Measurements from ENCODE around the gene TRPV4.

Gene TRPV4

GRCh38 chr12:109736552-109737108 is 96.6 kb downstream of the TRPV4 start:
- TF ChIP-seq EZH2 (IDR thresholded peaks at IDR 0.05; ENCODE audit: borderline replicate concordance, low read depth, low read length, severe bottlenecking) = no peak
- no peak for TF ChIP-seq CTCF (IDR thresholded peaks at IDR 0.05; ENCODE audit: borderline replicate concordance, extremely low read depth, low read length, poor library complexity, severe bottlenecking)
- Histone ChIP-seq H4K20me1 (ENCODE audit: insufficient read depth, low read length) (peaks cover 17% of the 10 kb centered on the region), H2AFZ (ENCODE audit: low read depth, low read length) (no peak overlapping the region), H3K27me3 (ENCODE audit: insufficient read depth, low read length, poor library complexity) (no peaks in the 10 kb centered on the region), H3K79me2 (ENCODE audit: insufficient read depth, low read length) (no peaks in the 10 kb centered on the region), H3K9ac (ENCODE audit: low read depth, low read length) (no peak overlapping the region), H3K4me1 (ENCODE audit: insufficient read depth, low read length) (no peaks in the 10 kb centered on the region), H3K9me3 (ENCODE audit: insufficient read depth, low read length, severe bottlenecking) (no peaks in the 10 kb centered on the region), H3K4me2 (ENCODE audit: insufficient read depth, low read length) (no peak overlapping the region), H3K36me3 (ENCODE audit: insufficient read depth, low read length) (no peaks in the 10 kb centered on the region), H3K27ac (ENCODE audit: low read length) (no peak overlapping the region), H3K4me3 (ENCODE audit: low read depth in 1 of 2, low read length in 2 of 2) (no peak overlapping the region)
- peak; percentile 42 for DNase-seq
- peak; percentile 58 for ATAC-seq (ENCODE audit: insufficient read depth, low read depth)

GRCh38 chr12:109735825-109736551 is 97.2 kb downstream of the TRPV4 start:
- Histone ChIP-seq H3K4me3 (ENCODE audit: low read depth in 1 of 2, low read length in 2 of 2) (no peak overlapping the region), H3K4me2 (ENCODE audit: insufficient read depth, low read length) (no peak overlapping the region), H3K79me2 (ENCODE audit: insufficient read depth, low read length) (no peaks in the 10 kb centered on the region), H2AFZ (ENCODE audit: low read depth, low read length) (no peak overlapping the region), H3K9ac (ENCODE audit: low read depth, low read length) (no peak overlapping the region), H3K9me3 (ENCODE audit: insufficient read depth, low read length, severe bottlenecking) (no peaks in the 10 kb centered on the region), H3K27ac (ENCODE audit: low read length) (no peak overlapping the region), H3K36me3 (ENCODE audit: insufficient read depth, low read length) (no peaks in the 10 kb centered on the region), H3K27me3 (ENCODE audit: insufficient read depth, low read length, poor library complexity) (no peaks in the 10 kb centered on the region), H3K4me1 (ENCODE audit: insufficient read depth, low read length) (no peaks in the 10 kb centered on the region), H4K20me1 (ENCODE audit: insufficient read depth, low read length) (peaks cover 17% of the 10 kb centered on the region)
- no peak for ATAC-seq (ENCODE audit: insufficient read depth, low read depth)
- TF ChIP-seq CTCF (IDR thresholded peaks at IDR 0.05; ENCODE audit: borderline replicate concordance, extremely low read depth, low read length, poor library complexity, severe bottlenecking) = no peak
- TF ChIP-seq EZH2 (IDR thresholded peaks at IDR 0.05; ENCODE audit: borderline replicate concordance, low read depth, low read length, severe bottlenecking) = no peak
- DNase-seq = no peak

GRCh38 chr12:109735051-109735521 is 98.1 kb downstream of the TRPV4 start:
- H4K20me1 ChIP-seq (ENCODE audit: insufficient read depth, low read length) = peaks cover 20% of the 10 kb centered on the region
- no peak overlapping the region for H3K4me3 ChIP-seq (ENCODE audit: low read depth in 1 of 2, low read length in 2 of 2)
- no peak overlapping the region for H2AFZ ChIP-seq (ENCODE audit: low read depth, low read length)
- TF ChIP-seq EZH2 (IDR thresholded peaks at IDR 0.05; ENCODE audit: borderline replicate concordance, low read depth, low read length, severe bottlenecking) = no peak
- no peak for TF ChIP-seq CTCF (IDR thresholded peaks at IDR 0.05; ENCODE audit: borderline replicate concordance, extremely low read depth, low read length, poor library complexity, severe bottlenecking)
- no peaks in the 10 kb centered on the region for H3K27me3 ChIP-seq (ENCODE audit: insufficient read depth, low read length, poor library complexity)
- no peak overlapping the region for H3K4me2 ChIP-seq (ENCODE audit: insufficient read depth, low read length)
- DNase-seq (no peak), ATAC-seq (ENCODE audit: insufficient read depth, low read depth) (no peak)
- no peak overlapping the region for H3K9ac ChIP-seq (ENCODE audit: low read depth, low read length)
- H3K79me2 ChIP-seq (ENCODE audit: insufficient read depth, low read length) = no peaks in the 10 kb centered on the region
- H3K27ac ChIP-seq (ENCODE audit: low read length) = no peak overlapping the region
- no peaks in the 10 kb centered on the region for H3K9me3 ChIP-seq (ENCODE audit: insufficient read depth, low read length, severe bottlenecking)
- H3K36me3 ChIP-seq (ENCODE audit: insufficient read depth, low read length) = no peaks in the 10 kb centered on the region
- no peaks in the 10 kb centered on the region for H3K4me1 ChIP-seq (ENCODE audit: insufficient read depth, low read length)

Measured in DND-41 (cell line).